22Rv1 (cell line): ENCODE results near the gene ITGA4.

Experiments used
- H3K27ac ChIP-seq: fragments of 450-650 bp; 2 replicates; pipeline ENCODE4 v1.5.1; 2017
- ZFX ChIP-seq: fragments of 450-650 bp; IDR thresholded peaks from 2 replicates; pipeline ENCODE4 v1.6.1; 2017; ENCODE audit warnings: antibody characterized with exemption, borderline replicate concordance
- TF ChIP-seq, protein P1 (sequence below): fragments of 450-650 bp; IDR thresholded peaks from 2 replicates; pipeline ENCODE4 v1.5.1; 2017; ENCODE audit warnings: mild to moderate bottlenecking

ITGA4 gene

DNA sequence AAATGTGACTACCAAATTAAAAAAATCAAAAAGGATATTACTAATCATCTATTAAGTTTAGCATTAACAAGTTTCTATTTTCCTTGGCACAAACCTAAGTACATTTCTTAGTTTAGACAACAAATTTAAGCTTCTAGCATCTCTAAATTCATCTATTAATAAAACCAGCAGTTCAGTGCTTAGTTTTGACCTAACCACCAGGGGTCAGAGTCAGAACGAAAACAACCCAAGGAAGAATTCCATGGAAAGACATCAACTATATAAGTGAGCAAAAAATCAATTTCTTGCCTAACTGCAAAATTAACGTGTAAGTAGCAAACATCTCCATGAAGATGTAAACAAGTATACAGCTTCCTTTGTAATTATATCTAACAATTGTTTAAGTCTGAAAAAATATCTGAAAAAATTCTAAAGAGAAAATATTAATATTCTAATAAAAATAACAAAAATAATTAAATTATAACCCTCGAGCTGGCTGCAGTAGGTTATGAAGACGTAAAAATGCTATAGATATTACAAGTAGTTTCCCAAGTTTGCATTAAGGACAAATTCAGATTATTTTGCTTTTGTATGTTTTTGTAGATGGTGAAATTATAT is 116.1 kb downstream of the ITGA4 start:
- TF ChIP-seq, protein P1, sequence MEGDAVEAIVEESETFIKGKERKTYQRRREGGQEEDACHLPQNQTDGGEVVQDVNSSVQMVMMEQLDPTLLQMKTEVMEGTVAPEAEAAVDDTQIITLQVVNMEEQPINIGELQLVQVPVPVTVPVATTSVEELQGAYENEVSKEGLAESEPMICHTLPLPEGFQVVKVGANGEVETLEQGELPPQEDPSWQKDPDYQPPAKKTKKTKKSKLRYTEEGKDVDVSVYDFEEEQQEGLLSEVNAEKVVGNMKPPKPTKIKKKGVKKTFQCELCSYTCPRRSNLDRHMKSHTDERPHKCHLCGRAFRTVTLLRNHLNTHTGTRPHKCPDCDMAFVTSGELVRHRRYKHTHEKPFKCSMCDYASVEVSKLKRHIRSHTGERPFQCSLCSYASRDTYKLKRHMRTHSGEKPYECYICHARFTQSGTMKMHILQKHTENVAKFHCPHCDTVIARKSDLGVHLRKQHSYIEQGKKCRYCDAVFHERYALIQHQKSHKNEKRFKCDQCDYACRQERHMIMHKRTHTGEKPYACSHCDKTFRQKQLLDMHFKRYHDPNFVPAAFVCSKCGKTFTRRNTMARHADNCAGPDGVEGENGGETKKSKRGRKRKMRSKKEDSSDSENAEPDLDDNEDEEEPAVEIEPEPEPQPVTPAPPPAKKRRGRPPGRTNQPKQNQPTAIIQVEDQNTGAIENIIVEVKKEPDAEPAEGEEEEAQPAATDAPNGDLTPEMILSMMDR: peak; percentile 70
- no peak for TF ChIP-seq ZFX
- H3K27ac ChIP-seq: no peak overlapping the region

GRCh38 chr2:181574321-181574720 is 117.1 kb downstream of the ITGA4 start:
- no peak overlapping the region for H3K27ac ChIP-seq
- TF ChIP-seq ZFX: no peak
- TF ChIP-seq, protein P1: no peak

GRCh38 chr2:181575024-181575649 is 118.0 kb downstream of the ITGA4 start:
- no peak overlapping the region for H3K27ac ChIP-seq

GRCh38 chr2:181575650-181576025 is 118.5 kb downstream of the ITGA4 start:
- no peak overlapping the region for H3K27ac ChIP-seq
- TF ChIP-seq ZFX: no peak

More at GRCh38 chr2:181575024-181575649, 118.0 kb downstream of the ITGA4 start:
- TF ChIP-seq, protein P1: no peak
- TF ChIP-seq ZFX: no peak

GRCh38 chr2:181576431-181576830 is 119.2 kb downstream of the ITGA4 start:
- no peak overlapping the region for H3K27ac ChIP-seq
- TF ChIP-seq, protein P1: no peak
- no peak for TF ChIP-seq ZFX

DNA sequence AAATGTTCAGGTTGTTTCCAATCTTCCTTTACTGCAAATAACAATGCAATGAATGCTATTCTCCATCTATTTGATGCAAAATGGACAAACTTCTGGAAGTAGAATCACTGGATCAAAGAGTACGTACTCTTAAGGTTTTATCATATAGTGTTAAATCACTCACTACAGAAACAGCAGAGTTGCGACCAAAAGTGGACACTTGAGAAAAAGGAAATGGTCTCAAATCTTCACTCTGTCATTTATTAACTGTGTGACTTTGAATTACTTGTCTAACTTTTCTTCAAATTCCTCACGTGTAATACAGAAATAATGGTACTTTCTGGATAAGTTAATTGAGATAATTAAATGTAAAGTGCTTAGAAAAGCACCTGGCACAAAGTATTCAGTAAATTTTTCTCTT is 121.6 kb downstream of the ITGA4 start:
- TF ChIP-seq, protein P1: no peak
- no peak for TF ChIP-seq ZFX
- no peak overlapping the region for H3K27ac ChIP-seq

- TF ChIP-seq ZFX: no peak
- TF ChIP-seq, protein P1: peak; percentile 45
- H3K27ac ChIP-seq: no peak overlapping the region
Measured at GRCh38 chr2:181581534-181581933, 124.3 kb downstream of the ITGA4 start.
